Measurements from ENCODE around the gene ZNF224.

Gene ZNF224

GRCh38 chr19:44093931-44094765 lies at the start of gene ZNF224:
TSS of gene ZNF224 (plus strand) at chr19:44094361. CDS start at chr19:44097874, 3,513 bp downstream.
- DNase-seq (ENCODE audit: low read depth): peak; percentile 91
- TF ChIP-seq MAX (IDR thresholded peaks at IDR 0.05; ENCODE audit: low read depth, low read length) (peak; percentile 3; the same call in 1 of the 2 replicates), CTCF (IDR thresholded peaks at IDR 0.05; ENCODE audit: low read depth, low read length) (no peak), POLR2A (IDR thresholded peaks at IDR 0.05; ENCODE audit: extremely low read depth, insufficient read length) (peak; percentile 26), MYC (IDR thresholded peaks at IDR 0.05; ENCODE audit: low read depth, low read length) (peak; percentile 5; the same call in 1 of the 2 replicates)
- peak within 1 kb of the TSS; percentile 87 for H3K4me3 ChIP-seq (ENCODE audit: low read depth, low read length)

GRCh38 chr19:44050740-44051649 lies 43.2 kb upstream of the ZNF224 start:
- TF ChIP-seq MYC (IDR thresholded peaks at IDR 0.05; ENCODE audit: low read depth, low read length) (no peak), MAX (IDR thresholded peaks at IDR 0.05; ENCODE audit: low read depth, low read length) (no peak), CTCF (IDR thresholded peaks at IDR 0.05; ENCODE audit: low read depth, low read length) (no peak), POLR2A (IDR thresholded peaks at IDR 0.05; ENCODE audit: extremely low read depth, insufficient read length) (no peak)
- DNase-seq (ENCODE audit: low read depth): no peak
- H3K4me3 ChIP-seq (ENCODE audit: low read depth, low read length): peak overlapping the region; percentile 82

GRCh38 chr19:44051650-44052402 lies 42.3 kb upstream of the ZNF224 start, which contains the start of gene ZNF223:
TSS of gene ZNF223 (plus strand) at chr19:44052036. CDS start at chr19:44055177, 3,141 bp downstream.
- peak; percentile 84 for DNase-seq (ENCODE audit: low read depth)
- TF ChIP-seq CTCF (IDR thresholded peaks at IDR 0.05; ENCODE audit: low read depth, low read length) (no peak), MYC (IDR thresholded peaks at IDR 0.05; ENCODE audit: low read depth, low read length) (no peak), MAX (IDR thresholded peaks at IDR 0.05; ENCODE audit: low read depth, low read length) (no peak), POLR2A (IDR thresholded peaks at IDR 0.05; ENCODE audit: extremely low read depth, insufficient read length) (no peak)
- peak within 1 kb of the TSS; percentile 82 for H3K4me3 ChIP-seq (ENCODE audit: low read depth, low read length)

- no peak for DNase-seq (ENCODE audit: low read depth)
- TF ChIP-seq CTCF (IDR thresholded peaks at IDR 0.05; ENCODE audit: low read depth, low read length): no peak
- TF ChIP-seq MAX (IDR thresholded peaks at IDR 0.05; ENCODE audit: low read depth, low read length): no peak
- TF ChIP-seq POLR2A (IDR thresholded peaks at IDR 0.05; ENCODE audit: extremely low read depth, insufficient read length): no peak
- TF ChIP-seq MYC (IDR thresholded peaks at IDR 0.05; ENCODE audit: low read depth, low read length): no peak
- no peak overlapping the region for H3K4me3 ChIP-seq (ENCODE audit: low read depth, low read length)
Measured at GRCh38 chr19:44055870-44056269, 38.3 kb upstream of the ZNF224 start.

GRCh38 chr19:44059229-44059628 lies 34.9 kb upstream of the ZNF224 start:
- H3K4me3 ChIP-seq (ENCODE audit: low read depth, low read length): no peak overlapping the region
- no peak for DNase-seq (ENCODE audit: low read depth)
- TF ChIP-seq CTCF (IDR thresholded peaks at IDR 0.05; ENCODE audit: low read depth, low read length) (no peak), MAX (IDR thresholded peaks at IDR 0.05; ENCODE audit: low read depth, low read length) (no peak), MYC (IDR thresholded peaks at IDR 0.05; ENCODE audit: low read depth, low read length) (no peak), POLR2A (IDR thresholded peaks at IDR 0.05; ENCODE audit: extremely low read depth, insufficient read length) (no peak)
